Measurements from ENCODE around the gene JADE3.

JADE3 gene

DNA sequence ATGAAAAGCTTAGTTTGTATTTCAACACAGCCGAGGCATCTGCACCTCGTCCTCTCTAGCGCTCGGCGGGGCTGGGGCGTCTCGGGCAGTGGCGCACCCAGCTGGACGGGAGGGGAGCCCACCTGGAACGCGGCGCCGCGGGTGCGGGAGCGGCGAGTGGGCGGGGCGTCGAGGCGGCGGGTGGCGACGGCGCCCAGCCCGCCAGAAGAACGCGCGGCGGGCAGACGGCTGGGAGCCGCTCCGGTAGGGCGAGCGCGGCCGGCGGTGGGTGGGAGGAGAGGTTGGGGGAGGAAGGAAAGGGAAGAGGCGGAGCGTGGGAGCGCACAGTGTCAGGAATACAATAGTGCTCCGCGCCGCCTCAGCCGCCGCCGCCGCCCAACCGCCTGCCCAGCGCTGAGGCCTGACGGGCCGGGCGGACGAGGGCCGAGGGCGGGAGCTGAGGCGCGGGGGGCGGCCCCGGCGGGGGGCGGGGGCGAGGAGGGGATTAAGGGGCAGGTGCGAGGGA, at the start of gene JADE3:
Gene JADE3 (plus strand): TSS at position 324 of the 505 bp plus-strand sequence. CDS start 72,474 bp downstream, outside the sequence.
- no peak for DNase-seq (ENCODE audit: low read depth in 2 of 3, low spot score in 2 of 3)

DNA sequence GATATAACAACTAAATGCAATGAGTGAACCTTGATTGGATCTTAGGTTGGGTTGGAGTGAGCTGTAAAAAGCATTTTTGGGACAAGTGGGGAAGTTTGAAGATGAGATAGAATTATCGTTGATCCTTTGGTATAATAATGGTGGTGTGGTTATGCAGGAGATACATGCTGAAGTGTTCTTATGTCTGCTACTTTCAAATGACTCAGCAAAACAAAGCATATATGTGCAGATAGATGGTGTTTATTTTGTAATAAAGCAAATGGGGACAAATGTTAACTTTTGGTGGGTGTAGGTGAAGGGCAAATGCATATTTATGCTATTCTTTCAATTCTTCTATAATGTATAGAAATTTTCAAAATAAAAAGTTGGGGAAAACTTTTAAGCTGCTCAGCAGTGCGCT, 49.1 kb upstream of the JADE3 start:
- DNase-seq (ENCODE audit: low read depth in 2 of 3, low spot score in 2 of 3): no peak

DNA sequence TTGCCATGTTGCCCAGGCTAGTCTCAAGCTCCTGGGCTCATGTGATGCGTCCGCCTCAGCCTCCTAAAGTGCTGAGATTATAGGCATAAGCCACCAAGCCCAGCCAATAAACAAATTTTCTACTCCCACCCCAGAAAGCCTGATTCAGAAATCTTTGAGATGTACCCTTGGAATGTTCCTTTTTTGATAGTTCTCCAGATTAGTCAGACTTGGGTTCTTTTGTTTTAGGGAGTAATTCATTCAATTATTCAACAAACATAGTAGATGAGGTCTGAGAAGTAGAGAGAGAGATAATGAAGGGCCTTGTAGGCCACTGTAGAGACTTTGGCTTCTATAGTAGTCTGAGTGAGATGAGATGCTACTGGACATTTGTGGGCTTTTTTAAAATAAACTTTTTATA, 47.6 kb upstream of the JADE3 start:
- DNase-seq (ENCODE audit: low read depth in 2 of 3, low spot score in 2 of 3): no peak

DNA sequence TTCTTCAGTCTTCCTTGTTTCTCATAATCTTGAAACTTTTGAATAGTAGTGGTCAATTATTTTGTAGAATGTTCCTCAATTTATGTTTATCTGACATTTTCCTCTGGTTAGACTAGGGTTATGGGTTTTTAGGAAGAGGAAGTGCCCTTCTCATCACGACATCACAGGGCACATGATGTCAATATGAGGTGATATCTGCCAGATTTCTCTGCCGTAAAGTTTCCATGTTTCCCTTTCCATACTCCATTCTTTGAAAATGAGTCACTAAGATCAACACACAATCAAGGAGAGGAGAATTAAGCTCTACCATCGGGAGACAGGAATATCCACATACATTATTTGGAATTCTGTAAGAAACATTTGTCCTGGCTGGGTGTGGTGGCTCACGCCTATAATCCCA, 46.9 kb upstream of the JADE3 start:
- DNase-seq (ENCODE audit: low read depth in 2 of 3, low spot score in 2 of 3): no peak

DNA sequence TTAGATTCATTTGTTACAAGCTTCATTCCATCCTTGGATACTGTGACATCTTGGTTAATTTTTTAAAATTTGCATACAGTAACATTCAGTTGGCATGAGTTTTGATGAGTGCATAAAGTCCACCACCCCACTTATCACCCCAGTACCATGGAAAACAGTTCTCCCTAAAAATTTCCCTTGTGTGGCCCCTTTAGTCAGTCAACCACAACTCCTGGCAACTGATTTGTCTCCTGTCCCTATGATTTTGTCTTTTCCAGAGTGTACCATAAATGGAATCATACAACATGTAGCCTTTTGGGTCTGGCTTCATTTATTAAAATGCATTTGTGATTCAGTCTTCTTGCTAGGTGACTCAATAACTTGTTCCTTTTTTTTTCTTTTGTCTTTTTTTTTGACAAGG, 45.5 kb upstream of the JADE3 start:
- no peak for DNase-seq (ENCODE audit: low read depth in 2 of 3, low spot score in 2 of 3)

DNA sequence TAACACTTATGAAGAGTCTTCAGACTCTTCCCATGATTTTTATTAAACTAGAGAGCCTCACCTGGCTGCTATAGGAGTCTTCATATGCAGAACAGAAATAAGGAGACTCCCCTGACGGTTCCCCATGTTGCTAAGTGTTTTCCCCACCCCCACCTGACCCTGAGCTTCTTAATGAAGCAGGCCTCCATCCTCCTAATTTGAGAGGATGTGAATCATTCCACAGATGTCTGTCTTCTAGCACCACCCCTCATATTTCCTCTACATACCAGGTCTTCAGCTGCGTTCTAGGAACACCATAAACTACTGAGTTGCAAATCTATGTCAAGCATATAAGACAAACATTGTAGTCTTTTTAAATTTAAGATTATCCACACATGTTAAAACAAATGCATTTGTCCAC, 38.5 kb upstream of the JADE3 start:
- DNase-seq (ENCODE audit: low read depth in 2 of 3, low spot score in 2 of 3): no peak

DNA sequence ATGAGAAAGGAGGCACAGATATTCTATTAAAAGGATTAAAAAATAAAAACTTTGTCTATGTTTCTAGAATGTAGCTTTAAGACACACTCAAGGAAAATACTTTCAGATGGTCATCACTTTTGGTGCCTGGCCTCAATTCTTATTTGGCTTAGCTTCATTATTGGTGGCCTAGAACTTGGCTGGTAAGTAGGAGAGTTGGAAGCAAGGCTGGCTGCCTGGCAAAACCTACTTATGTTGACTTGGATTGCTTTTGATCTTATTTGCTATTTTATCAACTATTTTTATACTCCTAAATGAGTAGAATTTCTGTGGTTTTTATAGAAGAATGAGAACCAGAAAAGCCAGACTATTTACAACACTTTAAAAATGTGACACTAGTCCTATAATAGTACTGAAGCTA, 35.3 kb upstream of the JADE3 start:
- no peak for DNase-seq (ENCODE audit: low read depth in 2 of 3, low spot score in 2 of 3)

DNA sequence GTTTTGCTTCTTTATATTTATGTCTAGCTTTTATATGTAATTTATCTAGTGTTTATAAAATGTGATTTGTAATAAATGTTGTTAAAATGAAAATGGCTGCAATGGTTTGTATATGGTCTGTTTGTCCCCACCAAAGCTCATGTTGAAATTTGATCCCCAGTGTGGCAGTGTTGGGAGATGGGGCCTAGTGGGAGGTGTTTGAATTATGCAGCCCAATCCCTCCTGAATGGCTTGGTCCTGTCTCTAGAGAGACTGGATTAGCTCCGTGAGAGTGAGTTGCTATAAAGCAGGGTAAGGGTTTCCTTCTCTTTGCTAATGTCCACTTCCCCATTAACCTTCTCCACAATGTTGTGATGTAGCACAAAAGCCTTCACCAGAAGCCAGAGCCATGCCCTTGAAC, 30.0 kb upstream of the JADE3 start:
- DNase-seq (ENCODE audit: low read depth in 2 of 3, low spot score in 2 of 3): no peak

DNA sequence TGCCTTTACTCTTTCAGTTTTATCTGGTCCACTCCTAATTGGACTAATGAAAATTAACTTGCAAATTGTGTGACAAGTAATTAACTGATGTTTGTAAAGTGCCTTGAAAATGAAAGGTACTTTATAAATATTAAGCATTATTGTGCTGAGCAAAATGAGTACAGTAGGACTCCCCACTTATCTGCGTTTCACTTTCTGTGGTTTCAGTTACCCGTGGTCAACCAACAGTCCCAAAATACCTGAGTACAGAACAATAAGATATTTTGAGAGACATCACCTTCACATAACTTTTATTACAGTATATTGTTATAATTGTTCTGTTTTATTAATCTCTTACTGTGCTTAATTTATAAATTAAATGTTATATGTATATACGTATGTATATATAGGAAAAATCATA, 27.4 kb upstream of the JADE3 start:
- DNase-seq (ENCODE audit: low read depth in 2 of 3, low spot score in 2 of 3): no peak

DNA sequence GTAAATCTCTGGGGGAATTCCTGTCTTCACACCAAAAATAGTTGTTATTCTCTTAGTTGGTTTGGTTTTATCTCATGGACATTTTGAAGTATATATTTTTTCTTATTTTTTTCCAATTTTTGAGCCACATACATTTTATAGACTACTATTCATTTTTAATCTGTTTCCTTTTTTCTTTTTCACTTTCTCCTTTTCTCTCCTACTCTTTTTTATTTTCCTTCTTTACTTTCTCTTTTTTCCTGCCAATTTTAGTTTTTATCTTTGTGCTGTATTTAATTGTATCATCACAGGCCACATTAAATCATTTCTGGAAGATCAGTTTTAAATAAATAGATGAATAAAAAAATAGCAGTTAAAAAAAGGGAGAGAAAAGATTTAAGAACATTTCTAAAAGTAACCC, 14.0 kb upstream of the JADE3 start:
- no peak for DNase-seq (ENCODE audit: low read depth in 2 of 3, low spot score in 2 of 3)

DNA sequence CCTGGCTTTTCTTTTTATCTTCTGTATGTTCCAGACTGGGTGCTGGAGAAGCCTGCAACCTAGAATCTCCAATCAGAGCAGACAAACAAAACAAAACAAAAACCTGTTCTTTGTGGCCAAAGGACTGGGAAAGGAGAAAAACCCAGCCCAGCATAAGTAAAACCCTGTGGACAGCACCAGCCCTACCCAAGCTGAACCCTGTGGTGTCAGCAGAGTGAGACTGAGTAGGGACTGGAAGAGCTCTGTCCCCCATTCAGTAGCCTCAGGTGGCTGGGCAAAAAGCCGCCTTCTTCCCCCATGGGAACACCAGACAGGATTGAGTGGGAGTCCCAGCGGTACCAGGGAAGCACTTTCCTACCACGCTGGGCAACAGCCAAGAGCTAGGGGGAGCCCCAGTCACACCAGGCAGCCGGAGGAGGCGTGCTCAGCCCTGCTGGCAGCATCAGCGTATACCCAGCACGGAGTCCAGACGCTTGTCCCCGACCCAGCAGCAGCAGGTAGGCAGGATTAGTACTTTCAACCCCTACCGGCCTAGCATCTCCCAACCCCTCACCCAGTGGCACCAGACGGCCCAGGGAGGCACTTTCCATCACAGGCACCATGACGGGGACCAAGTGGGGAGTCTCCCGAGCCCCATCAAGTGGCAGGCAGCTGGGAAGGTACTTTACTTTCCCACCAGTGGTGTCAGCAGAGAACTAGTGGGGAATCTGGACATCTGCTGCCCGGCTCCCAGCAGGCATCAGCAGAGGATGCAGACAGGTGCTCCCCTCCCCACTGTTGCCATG, 8.6 kb upstream of the JADE3 start:
- DNase-seq (ENCODE audit: low read depth in 2 of 3, low spot score in 2 of 3): peak in 2 of 3 experiments; percentile 9 to 13

DNA sequence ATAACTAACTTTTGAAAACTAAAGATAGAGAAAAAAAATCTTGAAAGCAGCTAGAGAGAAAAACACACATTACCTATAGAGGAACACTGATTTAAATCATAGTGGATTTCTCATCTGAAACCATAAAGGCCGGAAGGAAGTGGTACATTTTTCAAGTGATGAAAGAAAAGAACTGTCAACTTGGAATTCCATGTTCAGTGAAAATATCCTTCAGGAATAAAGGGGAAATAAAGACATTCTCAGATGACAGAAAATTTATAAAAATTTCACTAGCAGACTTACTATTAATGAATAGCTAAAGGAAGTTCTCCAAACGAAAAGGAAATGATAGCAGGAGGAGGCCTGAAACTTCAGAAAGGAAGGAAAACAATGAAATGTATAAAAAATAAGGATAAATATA, 7.6 kb upstream of the JADE3 start:
- no peak for DNase-seq (ENCODE audit: low read depth in 2 of 3, low spot score in 2 of 3)

DNA sequence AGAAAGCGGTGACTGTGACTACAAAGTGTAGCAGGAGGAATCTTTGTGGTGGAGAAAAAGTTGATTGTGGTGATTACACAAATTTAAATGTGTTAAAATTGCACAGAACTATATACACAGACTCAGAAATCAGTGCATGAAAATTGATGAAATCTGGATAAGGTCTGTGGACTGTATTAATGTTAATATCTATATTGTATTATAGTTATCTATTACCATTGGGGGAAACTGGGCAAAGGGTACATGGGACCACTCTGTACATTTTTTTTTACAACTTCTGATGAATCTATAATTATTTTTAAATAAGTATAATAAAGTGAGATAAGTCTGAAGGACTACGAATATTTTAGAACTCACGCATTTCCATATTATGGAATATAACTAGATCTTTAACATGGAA, 1.8 kb upstream of the JADE3 start:
- no peak for DNase-seq (ENCODE audit: low read depth in 2 of 3, low spot score in 2 of 3)

DNA sequence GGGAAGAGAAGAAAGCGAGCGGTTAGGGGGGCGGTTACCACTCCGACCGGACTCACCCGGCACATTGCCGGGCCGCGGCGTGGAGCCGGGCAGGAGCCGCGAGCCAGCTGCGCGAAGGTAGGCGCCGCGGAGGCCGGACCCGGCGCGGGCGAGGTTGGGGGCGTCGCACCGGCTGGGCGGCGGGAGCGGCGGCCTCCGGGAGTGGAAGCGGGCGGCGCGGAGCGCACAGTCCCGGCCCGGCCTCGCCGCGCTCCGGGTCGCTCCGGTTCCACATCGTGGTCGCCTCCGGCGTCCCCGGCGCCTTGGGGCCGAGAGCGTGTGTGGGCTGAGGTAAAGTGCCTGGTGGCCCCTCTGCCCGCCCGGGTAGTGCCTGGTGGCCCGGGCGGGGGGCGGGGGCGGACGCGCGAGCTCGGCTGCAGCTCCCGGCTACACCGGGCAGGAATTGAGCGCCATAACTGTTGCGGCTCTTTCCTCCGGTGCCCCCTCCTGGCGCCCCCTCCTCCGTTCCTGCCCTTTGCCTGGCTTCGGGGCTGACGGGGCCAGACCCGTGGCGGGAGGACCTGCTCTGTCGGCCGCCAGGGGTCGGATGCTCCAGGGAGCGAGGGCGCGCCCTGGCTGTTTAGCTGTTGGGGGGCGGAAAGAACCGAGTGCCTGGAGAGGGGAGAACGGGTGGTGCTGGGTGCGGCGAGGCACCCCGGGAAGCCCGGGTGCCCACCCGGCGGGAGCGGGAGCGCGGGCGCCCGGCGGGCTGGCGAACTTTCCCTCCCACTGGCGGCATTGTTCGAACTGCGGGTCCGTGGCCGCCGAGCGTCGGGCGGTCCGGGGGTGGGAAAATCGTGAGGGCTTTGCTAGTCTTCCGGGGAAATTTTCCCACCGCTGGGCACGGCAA, 626 bp downstream of the JADE3 start:
- DNase-seq (ENCODE audit: low read depth in 2 of 3, low spot score in 2 of 3): peak in 1 of 3 experiments; percentile 27

DNA sequence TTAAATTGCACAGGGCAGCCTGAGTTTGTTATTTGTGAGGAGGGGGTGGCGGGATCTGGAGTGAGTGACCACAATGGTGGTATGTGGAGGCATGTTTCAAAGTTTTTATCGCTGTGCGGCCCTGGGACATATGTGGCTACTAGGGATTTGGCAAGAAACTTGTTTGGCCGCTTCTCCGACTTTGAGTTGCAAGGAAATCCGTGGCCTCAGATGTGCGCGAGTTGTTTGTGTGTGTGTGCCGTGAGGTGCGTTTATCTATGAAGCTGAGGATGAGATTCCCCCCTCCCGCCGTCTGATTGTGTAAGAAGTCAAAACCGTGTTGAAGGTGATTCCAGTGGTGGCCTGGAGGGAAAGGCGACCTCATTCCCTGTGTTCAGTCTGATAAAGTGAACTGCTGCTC, 1.4 kb downstream of the JADE3 start:
- no peak for DNase-seq (ENCODE audit: low read depth in 2 of 3, low spot score in 2 of 3)

DNA sequence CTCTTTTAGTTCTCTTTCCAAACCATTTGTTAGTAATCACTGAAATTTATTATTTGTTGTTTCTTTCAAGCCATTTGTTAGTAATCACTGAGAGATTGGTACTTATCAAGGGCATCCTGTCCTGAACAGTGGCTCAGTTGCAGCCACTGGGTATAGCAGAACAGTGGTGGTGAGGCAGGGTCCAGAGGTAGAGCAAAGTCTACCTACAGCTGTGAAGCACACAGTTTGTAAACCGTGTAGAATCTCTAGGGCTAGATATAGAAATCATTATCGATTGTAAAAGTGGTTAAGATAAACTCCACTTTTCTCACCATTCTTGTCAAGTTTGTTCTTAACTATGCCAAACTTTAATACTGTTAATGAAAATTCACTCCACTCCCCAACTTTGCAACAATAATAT, 4.1 kb downstream of the JADE3 start:
- DNase-seq (ENCODE audit: low read depth in 2 of 3, low spot score in 2 of 3): no peak

DNA sequence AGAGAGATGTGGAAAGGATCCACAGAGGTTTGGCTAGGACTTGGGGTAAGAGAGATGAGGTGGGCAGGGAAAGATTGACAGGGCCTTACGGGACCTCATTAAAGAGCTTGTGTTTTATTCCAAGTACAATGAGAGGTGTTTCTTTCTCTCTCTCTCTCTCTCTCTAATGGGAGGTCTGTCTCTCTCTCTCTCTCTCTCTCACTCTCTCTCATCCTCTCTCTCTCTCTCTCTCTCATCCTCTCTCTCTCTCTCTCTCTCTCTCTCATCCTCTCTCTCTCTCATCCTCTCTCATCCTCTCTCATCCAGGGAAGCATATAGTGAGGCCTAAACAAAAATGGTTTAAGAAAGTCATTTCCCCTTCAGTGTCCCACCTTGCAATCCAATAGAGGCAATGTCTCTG, 5.4 kb downstream of the JADE3 start:
- no peak for DNase-seq (ENCODE audit: low read depth in 2 of 3, low spot score in 2 of 3)

DNA sequence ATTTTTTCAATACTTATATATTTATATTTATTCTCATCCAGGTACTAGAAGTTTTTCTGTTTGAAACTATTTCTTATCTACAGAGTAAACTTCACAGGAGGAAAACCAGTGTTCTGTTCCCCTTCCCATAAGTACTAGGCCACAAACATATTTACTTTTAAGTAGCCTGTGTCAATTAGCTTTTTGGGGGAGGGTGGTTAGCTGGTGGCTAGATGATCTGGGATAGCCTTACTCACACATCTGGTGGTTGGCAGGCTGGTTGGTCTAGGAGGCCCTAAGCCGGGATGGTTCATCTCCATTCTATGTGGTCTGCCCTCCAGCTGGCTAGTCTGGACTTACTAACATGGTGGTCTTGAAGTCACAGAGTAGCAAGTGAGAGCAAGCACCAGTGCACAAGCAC, 6.2 kb downstream of the JADE3 start:
- no peak for DNase-seq (ENCODE audit: low read depth in 2 of 3, low spot score in 2 of 3)

DNA sequence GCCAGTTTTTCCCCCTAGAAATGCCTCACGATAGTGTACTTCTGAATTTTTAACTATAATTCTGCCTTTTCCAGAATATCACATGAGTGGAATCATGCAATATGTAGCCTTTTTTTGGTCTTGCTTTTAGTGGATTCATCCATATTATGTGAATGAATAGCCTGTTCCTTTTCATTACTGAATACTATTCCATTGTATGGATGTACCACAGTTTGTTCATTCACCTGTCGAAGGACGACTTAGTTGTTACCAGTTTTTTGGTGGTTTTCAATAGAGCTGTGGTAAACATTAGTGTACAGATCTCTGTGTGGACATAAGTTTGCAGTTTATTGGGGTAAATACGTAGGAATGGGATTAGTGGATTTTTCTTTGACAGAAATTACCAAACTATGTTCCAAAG, 8.0 kb downstream of the JADE3 start:
- DNase-seq (ENCODE audit: low read depth in 2 of 3, low spot score in 2 of 3): no peak

DNA sequence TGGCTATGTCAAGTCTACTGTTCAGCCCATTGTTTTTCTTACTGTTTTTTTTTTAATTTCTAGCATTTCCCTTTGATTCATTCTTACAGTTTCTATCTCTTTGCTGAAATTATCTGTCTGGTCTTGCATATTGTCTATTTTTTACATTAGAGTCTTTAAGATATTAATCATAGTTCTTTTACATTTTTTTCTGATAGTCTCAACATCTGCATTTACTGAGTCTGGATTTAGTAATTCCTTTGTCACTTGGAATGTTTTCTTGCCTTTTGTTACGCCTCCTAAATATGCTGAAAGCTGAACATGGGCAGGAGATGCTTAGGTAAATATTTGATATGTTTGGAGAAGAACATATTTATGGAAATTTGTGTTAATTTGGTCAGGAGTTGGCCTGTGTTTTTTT, 10.4 kb downstream of the JADE3 start:
- no peak for DNase-seq (ENCODE audit: low read depth in 2 of 3, low spot score in 2 of 3)

DNA sequence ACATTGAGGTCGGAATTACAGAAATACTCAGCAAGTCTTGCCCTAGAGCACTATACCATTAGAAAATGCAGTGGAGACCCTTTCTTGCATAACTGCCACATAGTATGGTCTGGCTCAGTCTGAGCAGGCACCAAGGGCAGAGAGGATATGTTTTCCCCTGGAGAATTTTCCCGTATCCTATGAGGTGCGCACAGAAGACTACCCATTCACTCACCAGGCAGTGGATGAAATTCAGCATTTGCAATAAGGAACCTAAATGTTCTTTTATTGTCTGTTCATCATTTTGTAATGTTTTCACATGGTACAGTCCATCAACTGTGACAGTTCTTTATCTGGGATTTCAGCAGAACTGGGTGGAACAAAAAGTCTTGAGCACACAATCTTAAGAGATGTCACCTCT, 15.5 kb downstream of the JADE3 start:
- DNase-seq (ENCODE audit: low read depth in 2 of 3, low spot score in 2 of 3): no peak
